Ascending aorta (tissue), 2 donors: ENCODE results near the gene TM7SF2. TPM values are rescaled to one million over a fixed set of nuclear protein-coding genes. Genes with fewer than 3 reads are reported as not detected.

Experiments used
- DNase-seq, 2 donors: peaks; one replicate each; pipeline ENCODE4 v3.0.0-alpha.2; 2019; ENCODE audit warnings: low spot score in 2 of 2
- H3K27ac ChIP-seq, 2 donors: fragments of 200-600 bp; sonication (generic); one replicate each; pipeline ENCODE4 v1.5.1; 2016 to 2017; ENCODE audit warnings: mild to moderate bottlenecking in 1 of 2
- H3K27me3 ChIP-seq: fragments of 200-600 bp; sonication (generic); one replicate; pipeline ENCODE4 v1.5.1; 2017
- H3K36me3 ChIP-seq, 2 donors: fragments of 200-600 bp; sonication (generic); one replicate each; pipeline ENCODE4 v1.5.1; 2016
- H3K4me1 ChIP-seq, 2 donors: fragments of 200-600 bp; sonication (generic); one replicate each; pipeline ENCODE4 v1.5.1; 2016 to 2017; ENCODE audit warnings: mild to moderate bottlenecking in 1 of 2
- H3K4me3 ChIP-seq, 2 donors: fragments of 200-600 bp; sonication (generic); one replicate each; pipeline ENCODE4 v1.5.1; 2016 to 2017; ENCODE audit warnings: mild to moderate bottlenecking in 1 of 2
- H3K9me3 ChIP-seq, 2 donors: fragments of 200-600 bp; sonication (generic); one replicate each; pipeline ENCODE4 v1.5.1; 2016
- intact Hi-C: fragments of 100-400 bp; cut with DNase I; formaldehyde crosslinking; loops from one replicate; pipeline ENCODE4 v1.15.1; 2023
- total RNA-seq: library from RNA; depleted of rRNA; stranded (reverse); fragments of >200 nt; gene quantifications from one replicate; pipeline ENCODE4 v1.1.0, GENCODE V29; 2016
- TF ChIP-seq, protein P1 (sequence below), 3 experiments: fragments of 200-600 bp in 2 of 3; fragments of 450-650 bp in 1 of 3; sonication (generic) in 2 of 3; IDR thresholded peaks; one replicate each; pipeline ENCODE4 v1.5.1; 2016 to 2019; ENCODE audit warnings: antibody characterized with exemption in 3 of 3, mild to moderate bottlenecking in 1 of 3, moderate library complexity in 1 of 3

Gene TM7SF2
- total RNA-seq, 1 donor from 2014 or later: 10.6 TPM

DNA sequence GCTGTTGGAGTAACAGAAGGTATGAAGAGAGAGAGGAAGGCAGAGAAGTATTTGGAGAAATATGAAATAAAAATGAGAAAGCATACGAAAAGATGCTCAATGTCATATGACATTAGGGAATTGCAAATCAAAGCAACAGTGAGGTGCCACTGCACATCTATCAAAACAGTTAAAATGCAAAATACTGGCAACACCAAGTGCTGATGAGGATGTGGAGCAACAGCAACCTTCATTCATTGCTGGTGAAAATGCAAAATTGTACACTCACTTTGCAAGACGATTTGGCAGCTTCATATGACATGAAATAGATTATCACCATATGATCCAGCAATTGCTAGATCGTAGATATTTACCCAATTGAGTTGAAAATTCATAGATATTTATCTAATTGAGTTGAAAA, 49.0 kb downstream of the TM7SF2 start:
- Histone ChIP-seq H3K27ac (no peak overlapping the region), H3K4me1 (no peaks in the 10 kb centered on the region), H3K9me3 (no peaks in the 10 kb centered on the region), H3K27me3 (no peaks in the 10 kb centered on the region), H3K4me3 (no peak overlapping the region), H3K36me3 (no peaks in the 10 kb centered on the region)
- intact Hi-C loops: no loop called here
- TF ChIP-seq, protein P1, sequence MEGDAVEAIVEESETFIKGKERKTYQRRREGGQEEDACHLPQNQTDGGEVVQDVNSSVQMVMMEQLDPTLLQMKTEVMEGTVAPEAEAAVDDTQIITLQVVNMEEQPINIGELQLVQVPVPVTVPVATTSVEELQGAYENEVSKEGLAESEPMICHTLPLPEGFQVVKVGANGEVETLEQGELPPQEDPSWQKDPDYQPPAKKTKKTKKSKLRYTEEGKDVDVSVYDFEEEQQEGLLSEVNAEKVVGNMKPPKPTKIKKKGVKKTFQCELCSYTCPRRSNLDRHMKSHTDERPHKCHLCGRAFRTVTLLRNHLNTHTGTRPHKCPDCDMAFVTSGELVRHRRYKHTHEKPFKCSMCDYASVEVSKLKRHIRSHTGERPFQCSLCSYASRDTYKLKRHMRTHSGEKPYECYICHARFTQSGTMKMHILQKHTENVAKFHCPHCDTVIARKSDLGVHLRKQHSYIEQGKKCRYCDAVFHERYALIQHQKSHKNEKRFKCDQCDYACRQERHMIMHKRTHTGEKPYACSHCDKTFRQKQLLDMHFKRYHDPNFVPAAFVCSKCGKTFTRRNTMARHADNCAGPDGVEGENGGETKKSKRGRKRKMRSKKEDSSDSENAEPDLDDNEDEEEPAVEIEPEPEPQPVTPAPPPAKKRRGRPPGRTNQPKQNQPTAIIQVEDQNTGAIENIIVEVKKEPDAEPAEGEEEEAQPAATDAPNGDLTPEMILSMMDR (IDR thresholded peaks at IDR 0.05): no peak
- DNase-seq: no peak

DNA sequence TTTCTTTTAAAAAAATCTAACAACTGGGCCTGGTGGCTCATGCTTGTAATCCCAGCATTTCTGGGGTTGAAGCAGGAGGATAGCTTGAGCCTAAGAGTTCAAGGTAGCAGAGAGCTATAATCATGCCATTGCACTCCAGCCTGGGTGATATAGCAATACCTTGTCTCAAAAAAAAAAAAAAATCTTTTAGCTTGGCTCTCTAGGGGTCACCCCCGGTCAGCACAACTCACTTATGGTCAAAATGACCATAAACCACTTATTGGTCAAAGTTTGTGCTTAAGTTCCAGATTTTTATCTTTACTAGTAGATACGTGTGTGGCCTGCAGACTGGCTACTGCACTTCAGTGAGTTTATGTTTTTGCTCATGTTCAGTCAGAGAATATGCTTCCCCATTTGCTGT, 52.0 kb downstream of the TM7SF2 start:
- H3K27ac ChIP-seq: no peak overlapping the region
- no peaks in the 10 kb centered on the region for H3K9me3 ChIP-seq
- H3K36me3 ChIP-seq: no peaks in the 10 kb centered on the region
- H3K4me3 ChIP-seq: no peak overlapping the region
- H3K4me1 ChIP-seq: peaks cover 0 to 3% of the 10 kb centered on the region in 2 donors
- TF ChIP-seq, protein P1 (IDR thresholded peaks at IDR 0.05): no peak
- intact Hi-C loops: no loop called here
- H3K27me3 ChIP-seq: no peaks in the 10 kb centered on the region
- DNase-seq: no peak

Other genes starting within 250 kb of the TM7SF2 start
- gene EHD1, start 233.3 kb upstream of the TM7SF2 start, total RNA-seq: 216 TPM
- 39.5 TPM for gene ATG2A, start 194.7 kb upstream of the TM7SF2 start, total RNA-seq
- 115 TPM for gene PPP2R5B, start 187.2 kb upstream of the TM7SF2 start, total RNA-seq
- gene GPHA2, start 176.0 kb upstream of the TM7SF2 start, total RNA-seq: not detected
- not detected for gene MAJIN, start 139.8 kb upstream of the TM7SF2 start, total RNA-seq
- gene BATF2, start 114.9 kb upstream of the TM7SF2 start, total RNA-seq: 0.21 TPM
- gene ARL2, start 97.7 kb upstream of the TM7SF2 start, total RNA-seq: 187 TPM
- gene SNX15, start 84.4 kb upstream of the TM7SF2 start, total RNA-seq: 25.1 TPM
- 19.6 TPM for gene SAC3D1, start 70.7 kb upstream of the TM7SF2 start, total RNA-seq
- 56.8 TPM for gene NAALADL1, start 53.3 kb upstream of the TM7SF2 start, total RNA-seq
- not detected for gene CDCA5, start 27.8 kb upstream of the TM7SF2 start, total RNA-seq
- gene ZFPL1, start 27.6 kb upstream of the TM7SF2 start, total RNA-seq: 93.6 TPM
- gene VPS51, start 15.7 kb upstream of the TM7SF2 start, total RNA-seq: 226 TPM
- gene ZNHIT2, start 5.8 kb downstream of the TM7SF2 start, total RNA-seq: 35.3 TPM
- 1,253 TPM for gene FAU, start 10.3 kb downstream of the TM7SF2 start, total RNA-seq
- 43.2 TPM for gene MRPL49, start 10.4 kb downstream of the TM7SF2 start, total RNA-seq
- gene SYVN1, start 22.6 kb downstream of the TM7SF2 start, total RNA-seq: 229 TPM
- gene SPDYC, start 58.4 kb downstream of the TM7SF2 start, total RNA-seq: not detected
- 239 TPM for gene CAPN1, start 70.1 kb downstream of the TM7SF2 start, total RNA-seq
- 27.4 TPM for gene POLA2, start 150.1 kb downstream of the TM7SF2 start, total RNA-seq
- 20.6 TPM for gene CDC42EP2, start 203.0 kb downstream of the TM7SF2 start, total RNA-seq
- 70.9 TPM for gene DPF2, start 222.0 kb downstream of the TM7SF2 start, total RNA-seq
- not detected for gene TIGD3, start 242.9 kb downstream of the TM7SF2 start, total RNA-seq